Glutamatergic neuron (in vitro differentiated cells): ENCODE measurements around the gene MAPKBP1. TPM values are rescaled to one million over a fixed set of nuclear protein-coding genes. Genes with fewer than 3 reads are reported as not detected.

Experiments used
- DNase-seq: peaks from one replicate; pipeline ENCODE4 v3.0.0; 2022
- H3K27ac Mint-ChIP-seq: one replicate; pipeline ENCODE4 v1.8.0; 2020; ENCODE audit warnings: mild to moderate bottlenecking, mixed read lengths, inconsistent platforms; ENCODE audit not compliant: unreplicated experiment
- H3K27me3 Mint-ChIP-seq: one replicate; pipeline ENCODE4 v1.8.0; 2020; ENCODE audit warnings: mild to moderate bottlenecking, moderate library complexity, mixed read lengths, inconsistent platforms; ENCODE audit not compliant: unreplicated experiment
- H3K36me3 Mint-ChIP-seq: one replicate; pipeline ENCODE4 v1.8.0; 2020; ENCODE audit warnings: mild to moderate bottlenecking, mixed read lengths, inconsistent platforms; ENCODE audit not compliant: unreplicated experiment
- H3K4me1 Mint-ChIP-seq: one replicate; pipeline ENCODE4 v1.8.0; 2020; ENCODE audit warnings: mild to moderate bottlenecking, low read depth, mixed read lengths, inconsistent platforms; ENCODE audit not compliant: unreplicated experiment
- H3K4me3 Mint-ChIP-seq: one replicate; pipeline ENCODE4 v1.8.0; 2020; ENCODE audit warnings: mild to moderate bottlenecking, mixed read lengths, inconsistent platforms; ENCODE audit not compliant: unreplicated experiment
- H3K9me3 Mint-ChIP-seq: one replicate; pipeline ENCODE4 v1.8.0; 2020; ENCODE audit warnings: mild to moderate bottlenecking, moderate library complexity, mixed read lengths, inconsistent platforms; ENCODE audit not compliant: unreplicated experiment
- total RNA-seq: library from RNA; stranded (reverse); fragmentation: NEBNext Ultra II Directional; extraction: Animal tissue kit (Norgen Biotek cat#: 25700); gene quantifications from one replicate; pipeline ENCODE4 v1.2.1, GENCODE V29; 2021; ENCODE audit not compliant: unreplicated experiment
- TF ChIP-seq, protein P1 (sequence below): fragments of 200-600 bp; sonication (generic); IDR thresholded peaks from one replicate; pipeline ENCODE4 v1.5.0; 2021; ENCODE audit not compliant: partially characterized antibody, unreplicated experiment

MAPKBP1 gene
- total RNA-seq, 1 donor from 2014 or later, result 45.7 TPM

DNA sequence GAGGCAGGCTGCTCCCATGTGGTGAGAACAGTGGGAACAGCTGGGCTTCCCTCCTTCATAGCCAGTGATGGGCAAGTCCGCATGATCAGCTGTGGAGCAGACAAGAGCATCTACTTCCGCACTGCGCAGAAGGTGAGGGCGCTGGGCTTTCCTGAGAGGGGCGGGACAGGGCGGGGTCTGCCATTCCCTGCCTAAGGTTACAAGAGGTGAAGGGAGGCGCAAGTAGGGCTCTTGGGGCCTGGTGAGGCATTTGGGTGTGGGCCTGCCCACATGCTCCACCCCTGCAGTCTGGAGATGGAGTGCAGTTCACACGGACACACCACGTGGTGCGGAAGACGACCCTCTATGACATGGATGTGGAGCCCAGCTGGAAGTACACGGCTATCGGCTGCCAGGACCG is 43.0 kb downstream of the MAPKBP1 start:
- TF ChIP-seq, protein P1, sequence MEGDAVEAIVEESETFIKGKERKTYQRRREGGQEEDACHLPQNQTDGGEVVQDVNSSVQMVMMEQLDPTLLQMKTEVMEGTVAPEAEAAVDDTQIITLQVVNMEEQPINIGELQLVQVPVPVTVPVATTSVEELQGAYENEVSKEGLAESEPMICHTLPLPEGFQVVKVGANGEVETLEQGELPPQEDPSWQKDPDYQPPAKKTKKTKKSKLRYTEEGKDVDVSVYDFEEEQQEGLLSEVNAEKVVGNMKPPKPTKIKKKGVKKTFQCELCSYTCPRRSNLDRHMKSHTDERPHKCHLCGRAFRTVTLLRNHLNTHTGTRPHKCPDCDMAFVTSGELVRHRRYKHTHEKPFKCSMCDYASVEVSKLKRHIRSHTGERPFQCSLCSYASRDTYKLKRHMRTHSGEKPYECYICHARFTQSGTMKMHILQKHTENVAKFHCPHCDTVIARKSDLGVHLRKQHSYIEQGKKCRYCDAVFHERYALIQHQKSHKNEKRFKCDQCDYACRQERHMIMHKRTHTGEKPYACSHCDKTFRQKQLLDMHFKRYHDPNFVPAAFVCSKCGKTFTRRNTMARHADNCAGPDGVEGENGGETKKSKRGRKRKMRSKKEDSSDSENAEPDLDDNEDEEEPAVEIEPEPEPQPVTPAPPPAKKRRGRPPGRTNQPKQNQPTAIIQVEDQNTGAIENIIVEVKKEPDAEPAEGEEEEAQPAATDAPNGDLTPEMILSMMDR, result no peak
- Mint-ChIP-seq H3K9me3 (peaks cover 4% of the 10 kb centered on the region), H3K4me1 (peaks cover 2% of the 10 kb centered on the region), H3K27me3 (peaks cover 5% of the 10 kb centered on the region), H3K27ac (no peak overlapping the region), H3K4me3 (no peak overlapping the region), H3K36me3 (no peaks in the 10 kb centered on the region)
- DNase-seq, result no peak

DNA sequence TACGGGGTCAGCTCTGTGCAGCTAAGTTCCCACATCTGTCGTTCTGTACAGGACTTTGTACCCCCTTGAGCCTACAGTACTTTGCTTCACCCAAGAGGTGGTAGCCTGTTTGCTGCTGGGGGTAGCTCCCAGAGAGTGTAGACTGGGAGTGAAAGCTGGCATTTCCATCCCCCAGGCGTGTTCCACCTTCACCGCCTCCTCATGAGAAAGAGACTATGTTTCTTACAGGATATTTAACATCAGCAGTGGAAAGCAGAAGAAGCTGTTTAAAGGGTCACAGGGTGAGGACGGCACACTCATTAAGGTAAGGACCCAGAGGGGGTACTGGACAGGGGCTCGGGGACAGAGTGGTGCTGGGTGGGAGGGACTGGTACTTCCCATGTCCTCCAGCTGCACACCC is 43.5 kb downstream of the MAPKBP1 start:
- Mint-ChIP-seq H3K4me3 (no peak overlapping the region), H3K27ac (no peak overlapping the region), H3K4me1 (peaks cover 2% of the 10 kb centered on the region), H3K27me3 (peaks cover 5% of the 10 kb centered on the region), H3K9me3 (peaks cover 4% of the 10 kb centered on the region), H3K36me3 (no peaks in the 10 kb centered on the region)
- TF ChIP-seq, protein P1, result no peak
- no peak for DNase-seq

DNA sequence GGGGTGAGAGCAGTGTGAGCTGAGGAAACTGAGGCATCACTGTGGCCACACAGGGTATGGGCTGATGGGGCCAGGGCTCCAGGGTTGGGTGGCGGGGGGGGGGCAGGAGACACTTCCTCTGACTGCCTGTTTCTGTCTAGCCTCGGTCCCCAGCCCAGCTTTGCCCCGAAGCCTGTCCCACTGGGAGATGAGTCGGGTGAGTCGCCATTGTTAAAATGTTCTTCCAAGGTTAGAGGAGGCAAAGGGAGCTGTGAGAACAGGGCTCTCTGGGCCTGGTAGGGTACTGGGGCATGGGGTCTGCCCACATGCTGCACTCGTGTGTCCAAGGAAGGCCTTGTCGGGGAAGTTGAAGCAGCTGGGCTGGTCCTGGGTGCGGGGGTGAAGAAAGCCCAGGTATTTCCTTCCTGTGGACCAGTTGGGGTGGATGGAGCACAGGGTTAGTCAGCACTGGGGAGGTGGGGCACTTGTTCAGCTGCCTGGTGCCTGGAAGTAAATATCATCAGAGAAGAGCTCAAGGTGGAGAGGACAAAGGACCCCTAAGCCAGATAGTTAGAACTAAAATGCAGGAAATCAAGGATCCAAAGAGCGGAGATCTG is 45.3 kb downstream of the MAPKBP1 start:
- no peak overlapping the region for H3K4me3 Mint-ChIP-seq
- peaks cover 4% of the 10 kb centered on the region for H3K9me3 Mint-ChIP-seq
- peaks cover 5% of the 10 kb centered on the region for H3K27me3 Mint-ChIP-seq
- no peak for DNase-seq
- H3K27ac Mint-ChIP-seq, result no peak overlapping the region
- TF ChIP-seq, protein P1, result no peak
- H3K36me3 Mint-ChIP-seq, result no peaks in the 10 kb centered on the region
- H3K4me1 Mint-ChIP-seq, result peaks cover 2% of the 10 kb centered on the region

GRCh38 chr15:41820791-41821423 is 46.6 kb downstream of the MAPKBP1 start:
- TF ChIP-seq, protein P1, result no peak
- Mint-ChIP-seq H3K4me1 (peaks cover 2% of the 10 kb centered on the region), H3K36me3 (no peaks in the 10 kb centered on the region), H3K27me3 (peaks cover 5% of the 10 kb centered on the region), H3K9me3 (peaks cover 4% of the 10 kb centered on the region), H3K4me3 (no peak overlapping the region), H3K27ac (no peak overlapping the region)
- no peak for DNase-seq

DNA sequence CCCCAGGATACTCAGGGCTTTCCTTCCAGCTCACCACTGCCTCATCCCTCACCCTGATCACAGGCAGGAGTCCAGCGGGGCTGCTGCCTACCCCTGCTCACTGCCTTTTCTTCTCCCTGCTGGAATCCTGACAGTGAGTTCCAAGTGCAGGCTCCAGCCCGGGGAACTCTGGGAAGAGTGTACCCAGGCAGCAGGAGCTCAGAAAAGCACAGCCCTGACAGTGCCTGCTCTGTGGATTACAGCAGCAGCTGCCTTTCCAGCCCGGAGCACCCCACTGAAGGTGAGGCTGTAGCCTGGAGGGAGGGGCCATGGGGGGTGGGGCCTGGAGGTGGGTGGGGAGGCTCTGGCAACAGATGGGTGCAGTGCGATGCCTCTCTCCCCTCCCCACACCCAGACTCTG is 47.5 kb downstream of the MAPKBP1 start:
- TF ChIP-seq, protein P1, result no peak
- Mint-ChIP-seq H3K27ac (no peak overlapping the region), H3K27me3 (peaks cover 9% of the 10 kb centered on the region), H3K9me3 (peaks cover 7% of the 10 kb centered on the region), H3K36me3 (no peaks in the 10 kb centered on the region), H3K4me1 (peaks cover 2% of the 10 kb centered on the region), H3K4me3 (no peak overlapping the region)
- DNase-seq, result no peak
